ENCODE results near the gene TACC2.

DNA sequence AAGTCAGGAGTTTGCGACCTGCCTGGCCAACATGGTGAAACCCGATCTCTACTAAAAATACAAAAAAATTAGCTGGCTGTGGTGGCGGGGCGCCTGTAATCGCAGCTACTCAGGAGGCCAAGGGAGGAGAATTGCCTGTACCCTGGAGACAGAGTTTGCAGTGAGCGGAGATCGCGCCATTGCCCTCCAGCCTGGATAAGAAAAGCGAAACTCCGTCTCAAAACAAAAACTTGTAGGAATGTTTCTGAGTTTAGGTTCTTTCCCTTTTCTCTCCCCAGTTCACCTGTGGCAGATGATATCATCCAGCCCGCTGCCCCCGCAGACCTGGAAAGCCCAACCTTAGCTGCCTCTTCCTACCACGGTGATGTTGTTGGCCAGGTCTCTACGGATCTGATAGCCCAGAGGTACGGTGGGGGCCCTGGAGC lies 143.4 kb downstream of the TACC2 start:
- TF ChIP-seq, protein P1, sequence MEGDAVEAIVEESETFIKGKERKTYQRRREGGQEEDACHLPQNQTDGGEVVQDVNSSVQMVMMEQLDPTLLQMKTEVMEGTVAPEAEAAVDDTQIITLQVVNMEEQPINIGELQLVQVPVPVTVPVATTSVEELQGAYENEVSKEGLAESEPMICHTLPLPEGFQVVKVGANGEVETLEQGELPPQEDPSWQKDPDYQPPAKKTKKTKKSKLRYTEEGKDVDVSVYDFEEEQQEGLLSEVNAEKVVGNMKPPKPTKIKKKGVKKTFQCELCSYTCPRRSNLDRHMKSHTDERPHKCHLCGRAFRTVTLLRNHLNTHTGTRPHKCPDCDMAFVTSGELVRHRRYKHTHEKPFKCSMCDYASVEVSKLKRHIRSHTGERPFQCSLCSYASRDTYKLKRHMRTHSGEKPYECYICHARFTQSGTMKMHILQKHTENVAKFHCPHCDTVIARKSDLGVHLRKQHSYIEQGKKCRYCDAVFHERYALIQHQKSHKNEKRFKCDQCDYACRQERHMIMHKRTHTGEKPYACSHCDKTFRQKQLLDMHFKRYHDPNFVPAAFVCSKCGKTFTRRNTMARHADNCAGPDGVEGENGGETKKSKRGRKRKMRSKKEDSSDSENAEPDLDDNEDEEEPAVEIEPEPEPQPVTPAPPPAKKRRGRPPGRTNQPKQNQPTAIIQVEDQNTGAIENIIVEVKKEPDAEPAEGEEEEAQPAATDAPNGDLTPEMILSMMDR (IDR thresholded peaks at IDR 0.05 in 4 of 5, conservative IDR thresholded peaks at IDR 0.05 in 1 of 5) = no peak
- no peak for TF ChIP-seq POLR2A (IDR thresholded peaks at IDR 0.05)

Data from gastrocnemius medialis (tissue), 4 donors.